ENCODE results near the gene SRD5A2. TPM values are rescaled to one million over a fixed set of nuclear protein-coding genes. Genes with fewer than 3 reads are reported as not detected.

Gene SRD5A2
- total RNA-seq, 4 donors from 2014 or later = not detected

- TF ChIP-seq CTCF (IDR thresholded peaks at IDR 0.05) = no peak
- DNase-seq (ENCODE audit: low spot score) (no peak), ATAC-seq (ENCODE audit: low FRiP score) (no peak)
Measured at GRCh38 chr2:31577143-31577542, 3.6 kb downstream of the SRD5A2 start.

- DNase-seq (ENCODE audit: low spot score) = no peak
- no peak for ATAC-seq (ENCODE audit: low FRiP score)
Measured at GRCh38 chr2:31568585-31569201, 12.0 kb downstream of the SRD5A2 start.

GRCh38 chr2:31567679-31568078, 13.1 kb downstream of the SRD5A2 start:
- TF ChIP-seq CTCF (IDR thresholded peaks at IDR 0.05) = no peak
- no peak for DNase-seq (ENCODE audit: low spot score)
- no peak for ATAC-seq (ENCODE audit: low FRiP score)

More at GRCh38 chr2:31568585-31569201, 12.0 kb downstream of the SRD5A2 start:
- TF ChIP-seq CTCF (IDR thresholded peaks at IDR 0.05) = no peak

GRCh38 chr2:31563273-31563839, 17.4 kb downstream of the SRD5A2 start:
- TF ChIP-seq CTCF (IDR thresholded peaks at IDR 0.05) = no peak

GRCh38 chr2:31561823-31562222, 18.9 kb downstream of the SRD5A2 start:
- DNase-seq (ENCODE audit: low spot score) = no peak
- ATAC-seq (ENCODE audit: low FRiP score) = no peak
- TF ChIP-seq CTCF (IDR thresholded peaks at IDR 0.05) = no peak

More at GRCh38 chr2:31563273-31563839, 17.4 kb downstream of the SRD5A2 start:
- ATAC-seq (ENCODE audit: low FRiP score) = no peak
- no peak for DNase-seq (ENCODE audit: low spot score)

- DNase-seq (ENCODE audit: low spot score) = no peak
- no peak for TF ChIP-seq CTCF (IDR thresholded peaks at IDR 0.05)
- no peak for ATAC-seq (ENCODE audit: low FRiP score)
Measured at GRCh38 chr2:31558401-31559295, 22.1 kb downstream of the SRD5A2 start.

Measured in omental fat pad (tissue), 4 donors.